Subcutaneous adipose tissue (tissue), 4 donors: ENCODE data around the gene BOLA2B. TPM values are rescaled to one million over a fixed set of nuclear protein-coding genes. Genes with fewer than 3 reads are reported as not detected.
"Not testable (repeated sequence)": the region's sequence is repeated elsewhere in the genome, so short reads cannot be mapped to it uniquely, and the experiment has no call there.

Experiments used
- CTCF ChIP-seq: fragments of 450-650 bp; IDR thresholded peaks from one replicate; pipeline ENCODE4 v1.5.1; 2016; ENCODE audit warnings: low read depth, mild to moderate bottlenecking, control low read depth, antibody characterized with exemption, moderate library complexity
- total RNA-seq, 4 donors: library from RNA; depleted of rRNA; stranded (reverse); fragments of >200 nt; gene quantifications; one replicate each; pipeline ENCODE4 v1.1.0, GENCODE V29; 2016

BOLA2B gene
- 100 to 1,000 TPM; 150 to 399 (median 240) TPM for total RNA-seq

GRCh38 chr16:30193615-30194014, at the start of gene BOLA2B, which contains the start of gene SLX1A:
BOLA2B (minus strand) TSS chr16:30193666; CDS start chr16:30193595, 71 bp downstream.
SLX1A (plus strand) TSS chr16:30193875; CDS start chr16:30194085, 210 bp downstream.
- TF ChIP-seq CTCF: not testable (repeated sequence)

GRCh38 chr16:30199049-30199448, 5.6 kb upstream of the BOLA2B start, which contains the start of gene SULT1A3:
SULT1A3 (plus strand) TSS chr16:30199255; CDS start chr16:30200729, 1,474 bp downstream.
- TF ChIP-seq CTCF: not testable (repeated sequence)

GRCh38 chr16:30187971-30188561, 5.4 kb downstream of the BOLA2B start:
- no peak for TF ChIP-seq CTCF

- no peak for TF ChIP-seq CTCF
These were observed 6.0 kb downstream of the BOLA2B start for GRCh38 chr16:30187556-30187865.

- TF ChIP-seq CTCF: no peak
These were observed 6.5 kb downstream of the BOLA2B start for GRCh38 chr16:30186782-30187555.

- no peak for TF ChIP-seq CTCF
These were observed 7.1 kb downstream of the BOLA2B start for GRCh38 chr16:30186444-30186781.

- TF ChIP-seq CTCF: no peak
These were observed 7.6 kb downstream of the BOLA2B start for GRCh38 chr16:30185683-30186421.
